Testis (tissue), 3 donors: ENCODE measurements around the gene WDR20. TPM values are rescaled to one million over a fixed set of nuclear protein-coding genes. Genes with fewer than 3 reads are reported as not detected.
"Not testable (repeated sequence)": the region's sequence is repeated elsewhere in the genome, so short reads cannot be mapped to it uniquely, and the experiment has no call there.

Experiments
- DNase-seq: peaks from one replicate; pipeline ENCODE4 v3.0.0-alpha.2; 2019
- H3K27ac ChIP-seq, 2 donors: fragments of 200-600 bp; sonication (generic); one replicate each; pipeline ENCODE4 v1.5.1; 2019
- H3K27me3 ChIP-seq: fragments of 200-600 bp; sonication (generic); one replicate; pipeline ENCODE4 v1.5.1; 2019
- H3K36me3 ChIP-seq: fragments of 200-600 bp; sonication (generic); one replicate; pipeline ENCODE4 v1.5.1; 2017; ENCODE audit warnings: low read depth; ENCODE audit errors: missing control alignments
- H3K4me1 ChIP-seq: fragments of 200-600 bp; sonication (generic); one replicate; pipeline ENCODE4 v1.5.1; 2019
- H3K4me3 ChIP-seq, 2 donors: fragments of 200-600 bp; sonication (generic); one replicate each; pipeline ENCODE4 v1.5.1; 2017 to 2019
- H3K9me3 ChIP-seq: fragments of 200-600 bp; sonication (generic); one replicate; pipeline ENCODE4 v1.5.1; 2017
- CTCF ChIP-seq, 3 experiments: fragments of 450-650 bp in 2 of 3; fragments of 200-600 bp in 1 of 3; sonication (generic) in 1 of 3; IDR thresholded peaks; one replicate each; pipeline ENCODE4 v1.5.1; 2016 to 2019; ENCODE audit warnings: antibody characterized with exemption in 3 of 3, mild to moderate bottlenecking in 2 of 3, moderate library complexity in 1 of 3
- POLR2A ChIP-seq: fragments of 450-650 bp; IDR thresholded peaks from one replicate; pipeline ENCODE4 v1.6.1; 2017; ENCODE audit warnings: antibody characterized with exemption, mild to moderate bottlenecking, moderate library complexity
- WGBS, 2 donors: methylation state at CpG; one replicate each; pipeline ENCODE4 v1.1.5; 2018; 5-methylcytosine and 5-hydroxymethylcytosine counted together
- intact Hi-C: fragments of 100-400 bp; cut with DNase I; formaldehyde crosslinking; loops from one replicate; pipeline ENCODE4 v1.15.1; 2023; ENCODE audit warnings: low total_unique reads
- polyA plus RNA-seq: library from polyadenylated mRNA; stranded (reverse); fragments of 350-450 nt; fragmentation: Illumina TruSeq; extraction: RNeasy Lipid Tissue Mini Kit (QIAGEN cat#74804); gene quantifications from one replicate; pipeline ENCODE4 v1.2.3, GENCODE V29; 2014; ENCODE audit warnings: low read depth, low replicate concordance; ENCODE audit not compliant: insufficient read depth
- total RNA-seq, 2 donors: library from RNA; depleted of rRNA; stranded (reverse); fragments of >200 nt; gene quantifications; one replicate each; pipeline ENCODE4 v1.2.3, GENCODE V29; 2016

The WDR20 gene
- total and polyA plus RNA-seq, 3 donors from 2014 or later = 46.5 to 69.2 (median 56.4) TPM

- Histone ChIP-seq H3K4me1 (no peaks in the 10 kb centered on the region), H3K9me3 (no peaks in the 10 kb centered on the region), H3K4me3 (no peak overlapping the region), H3K27ac (no peak overlapping the region), H3K36me3 (no peaks in the 10 kb centered on the region), H3K27me3 (no peaks in the 10 kb centered on the region)
- 88 to 93% methylated on average over 10 of the region's 10 CpGs for WGBS, 2 donors
- no peak for TF ChIP-seq POLR2A
- TF ChIP-seq CTCF (IDR thresholded peaks at IDR 0.05) = no peak
- intact Hi-C loops = no loop called here
- no peak for DNase-seq
Measured at GRCh38 chr14:102103062-102103695, 36.5 kb upstream of the WDR20 start.

GRCh38 chr14:102105369-102105768 is 34.3 kb upstream of the WDR20 start:
- intact Hi-C loops = no loop called here
- TF ChIP-seq POLR2A (no peak), CTCF (IDR thresholded peaks at IDR 0.05) (no peak)
- 85 to 87% methylated on average over 4 of the region's 4 CpGs for WGBS, 2 donors

GRCh38 chr14:102109332-102109731 is 30.4 kb upstream of the WDR20 start:
- H3K4me1 ChIP-seq, DNase-seq, H3K36me3 ChIP-seq, H3K27me3 ChIP-seq, intact Hi-C loops, H3K4me3 ChIP-seq, H3K9me3 ChIP-seq, H3K27ac ChIP-seq: not testable (repeated sequence)
- 86 to 90% methylated on average over 1 of the region's 1 CpG for WGBS, 2 donors

More at GRCh38 chr14:102105369-102105768, 34.3 kb upstream of the WDR20 start:
- Histone ChIP-seq H3K9me3 (no peaks in the 10 kb centered on the region), H3K27me3 (no peaks in the 10 kb centered on the region), H3K27ac (no peak overlapping the region), H3K36me3 (no peaks in the 10 kb centered on the region), H3K4me1 (no peaks in the 10 kb centered on the region), H3K4me3 (no peak overlapping the region)
- no peak for DNase-seq

GRCh38 chr14:102111101-102111500 is 28.6 kb upstream of the WDR20 start:
- TF ChIP-seq CTCF (IDR thresholded peaks at IDR 0.05) = no peak
- TF ChIP-seq POLR2A = no peak
- DNase-seq = no peak
- H3K9me3 ChIP-seq = no peaks in the 10 kb centered on the region
- 94 to 98% methylated on average over 3 of the region's 3 CpGs for WGBS, 2 donors
- intact Hi-C loops = no loop called here
- H3K27ac ChIP-seq = no peak overlapping the region
- H3K36me3 ChIP-seq = no peaks in the 10 kb centered on the region
- H3K4me1 ChIP-seq = no peaks in the 10 kb centered on the region
- H3K4me3 ChIP-seq = no peak overlapping the region
- H3K27me3 ChIP-seq = no peaks in the 10 kb centered on the region

- Histone ChIP-seq H3K9me3 (no peaks in the 10 kb centered on the region), H3K27me3 (no peaks in the 10 kb centered on the region), H3K4me1 (no peaks in the 10 kb centered on the region), H3K27ac (no peak overlapping the region), H3K4me3 (no peak overlapping the region), H3K36me3 (no peaks in the 10 kb centered on the region)
- no peak for DNase-seq
- intact Hi-C loops = no loop called here
- TF ChIP-seq POLR2A = no peak
- TF ChIP-seq CTCF (IDR thresholded peaks at IDR 0.05) = no peak
- 97 to 98% methylated on average over 7 to 13 of the region's 13 CpGs for WGBS, 2 donors
Measured at GRCh38 chr14:102116361-102117180, 23.1 kb upstream of the WDR20 start.
